Fibroblast of the aortic adventitia (primary cell): Measurements from ENCODE around the gene TMA7. TPM values are rescaled to one million over a fixed set of nuclear protein-coding genes. Genes with fewer than 3 reads are reported as not detected.
A peak's percentile ranks its signal among the peaks of the same experiment; 100 is the strongest.

Experiments used
- DNase-seq: peaks from one replicate; pipeline ENCODE4 v3.0.0-alpha.2; 2010; ENCODE audit warnings: low read depth
- H3K4me3 ChIP-seq: 2 replicates; pipeline ENCODE4 v1.5.1; 2011; ENCODE audit warnings: low read depth, mild to moderate bottlenecking, control low read depth, low read length, moderate library complexity
- CTCF ChIP-seq: IDR thresholded peaks from 2 replicates; pipeline ENCODE4 v1.5.1; 2011; ENCODE audit warnings: mild to moderate bottlenecking, low read length, control low read depth, inconsistent platforms; ENCODE audit not compliant: insufficient read depth
- total RNA-seq: library from RNA; depleted of rRNA; stranded (reverse); fragments of >200 nt; gene quantifications from 2 replicates; pipeline ENCODE4 v1.2.3, GENCODE V29; 2012; ENCODE audit warnings: low replicate concordance

TMA7 gene
- total RNA-seq, 1 donor, result 234 TPM

- TF ChIP-seq CTCF, result no peak
- DNase-seq, result no peak
- peak overlapping the region; percentile 66 for H3K4me3 ChIP-seq
These were observed 27.6 kb downstream of the TMA7 start for GRCh38 chr3:48467473-48468267.

GRCh38 chr3:48468329-48468731 is 28.3 kb downstream of the TMA7 start:
- TF ChIP-seq CTCF, result no peak
- H3K4me3 ChIP-seq, result no peak overlapping the region
- no peak for DNase-seq

- no peak overlapping the region for H3K4me3 ChIP-seq
- no peak for TF ChIP-seq CTCF
- no peak for DNase-seq
These were observed 29.2 kb downstream of the TMA7 start for GRCh38 chr3:48469046-48469915.

GRCh38 chr3:48470286-48470685 is 30.2 kb downstream of the TMA7 start:
- no peak for DNase-seq
- no peak overlapping the region for H3K4me3 ChIP-seq
- no peak for TF ChIP-seq CTCF

GRCh38 chr3:48472673-48472922 is 32.5 kb downstream of the TMA7 start:
- peak overlapping the region; percentile 78 for H3K4me3 ChIP-seq
- DNase-seq, result no peak
- no peak for TF ChIP-seq CTCF

GRCh38 chr3:48472923-48473616 is 33.0 kb downstream of the TMA7 start:
- peak overlapping the region; percentile 78 for H3K4me3 ChIP-seq
- peak; percentile 92 for DNase-seq
- TF ChIP-seq CTCF, result peak; percentile 43
